NCI-H146 (cell line): ENCODE results near the gene RNF6.

ENCODE experiments used
- DNase-seq: peaks from one replicate; lab custom pipeline; 2025; lab: John Stamatoyannopoulos, UW

The RNF6 gene

DNA sequence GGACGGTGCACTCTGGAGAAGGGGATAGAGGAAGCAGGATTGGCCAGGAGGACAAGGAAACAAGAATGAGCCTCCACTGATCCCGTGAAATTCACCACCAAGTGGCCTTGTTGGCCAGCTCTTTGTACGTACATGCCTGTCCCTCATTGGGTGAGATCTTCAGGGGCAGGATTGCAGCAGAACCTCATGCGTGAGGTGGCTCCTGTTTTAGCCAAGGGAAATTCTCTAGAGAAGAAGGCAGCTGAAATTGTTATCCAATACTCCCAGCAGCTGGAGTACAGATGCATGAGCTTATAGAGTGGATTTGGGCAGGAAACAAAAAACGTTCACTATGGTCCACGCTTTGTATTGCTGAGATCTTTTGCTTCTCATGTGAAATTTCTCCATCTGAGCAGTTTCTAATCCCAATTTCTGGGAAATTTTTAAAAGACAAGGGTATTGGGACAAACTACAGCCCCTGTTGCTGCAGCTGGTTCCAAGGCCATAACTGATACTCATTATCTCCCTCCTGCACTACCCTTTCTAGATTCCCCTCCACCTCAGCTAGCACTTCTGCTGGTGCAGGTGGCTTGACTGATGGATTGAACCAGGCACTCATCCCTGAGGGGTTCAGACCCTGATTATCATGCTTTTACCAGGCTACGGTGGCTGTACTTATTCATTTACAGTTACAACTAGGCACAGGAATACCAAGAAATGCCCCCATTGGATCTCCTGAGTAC lies 3.9 kb upstream of the RNF6 start:
- DNase-seq, result no peak

DNA sequence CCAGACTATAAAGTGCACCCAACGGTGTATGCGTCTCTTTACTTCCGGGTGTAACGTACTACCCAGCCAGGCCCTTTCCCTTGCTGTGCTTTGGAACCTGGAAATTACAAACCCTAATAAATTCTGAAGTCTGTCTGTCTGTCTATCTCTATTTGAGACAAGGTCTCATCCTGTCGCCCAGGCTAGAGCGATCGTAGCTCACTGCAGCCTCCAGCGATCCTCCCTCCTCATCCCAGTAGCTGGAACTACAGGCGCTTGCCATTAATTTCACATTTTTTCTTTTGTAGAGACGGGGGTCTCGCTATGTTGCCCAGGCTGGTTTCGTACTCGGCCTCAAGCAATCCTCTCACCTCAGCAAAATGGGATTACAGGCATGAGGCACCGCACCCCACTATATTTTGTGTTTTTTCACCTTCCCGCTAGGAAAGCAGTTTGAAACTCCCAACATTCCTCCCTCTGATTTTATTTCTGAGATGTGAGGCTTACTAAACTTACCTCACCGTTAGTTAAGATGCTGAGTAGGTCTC lies 469 bp upstream of the RNF6 start:
- no peak for DNase-seq

DNA sequence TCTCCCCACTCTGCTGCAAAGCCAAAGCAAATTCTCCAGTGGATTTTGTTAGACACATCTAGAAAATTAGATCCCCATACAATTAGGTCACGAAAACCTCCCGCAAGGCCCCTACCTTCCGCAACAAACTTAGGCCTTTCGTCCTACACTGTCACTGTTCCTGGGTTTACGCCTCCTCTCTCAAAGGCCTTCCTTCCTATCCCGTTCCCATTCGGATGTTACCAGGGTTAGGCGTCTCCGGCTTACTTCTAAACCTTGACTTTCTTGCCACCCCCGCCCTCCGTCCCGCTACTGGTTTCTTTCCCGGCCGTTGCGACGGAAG lies 754 bp downstream of the RNF6 start:
- no peak for DNase-seq

GRCh38 chr13:26220575-26220974 lies 1.5 kb downstream of the RNF6 start:
- DNase-seq, result no peak

- no peak for DNase-seq
These were observed 2.4 kb downstream of the RNF6 start for GRCh38 chr13:26219726-26220125.

- DNase-seq, result no peak
These were observed 6.1 kb downstream of the RNF6 start for GRCh38 chr13:26216042-26216441.

DNA sequence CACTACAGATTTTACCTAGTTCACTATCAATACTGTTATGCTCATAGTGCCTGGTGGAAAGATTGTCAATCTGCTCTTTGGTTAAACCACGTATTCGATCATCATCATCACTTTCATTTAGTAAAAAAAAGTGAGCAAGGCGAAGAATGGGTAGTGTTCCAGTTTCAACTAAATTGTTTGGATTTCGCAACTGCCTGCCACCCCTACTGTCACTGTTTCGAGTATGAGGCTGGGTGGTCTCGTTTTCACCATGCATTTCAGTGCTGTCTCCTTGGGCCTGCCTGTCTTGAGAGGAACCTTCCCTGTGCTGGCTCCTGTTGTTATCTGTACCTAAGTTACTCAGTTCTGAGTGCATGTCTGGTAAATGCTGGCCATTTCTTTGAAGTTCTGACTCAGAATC lies 8.1 kb downstream of the RNF6 start:
- no peak for DNase-seq

- DNase-seq, result no peak
These were observed 8.8 kb downstream of the RNF6 start for GRCh38 chr13:26213345-26213744.

DNA sequence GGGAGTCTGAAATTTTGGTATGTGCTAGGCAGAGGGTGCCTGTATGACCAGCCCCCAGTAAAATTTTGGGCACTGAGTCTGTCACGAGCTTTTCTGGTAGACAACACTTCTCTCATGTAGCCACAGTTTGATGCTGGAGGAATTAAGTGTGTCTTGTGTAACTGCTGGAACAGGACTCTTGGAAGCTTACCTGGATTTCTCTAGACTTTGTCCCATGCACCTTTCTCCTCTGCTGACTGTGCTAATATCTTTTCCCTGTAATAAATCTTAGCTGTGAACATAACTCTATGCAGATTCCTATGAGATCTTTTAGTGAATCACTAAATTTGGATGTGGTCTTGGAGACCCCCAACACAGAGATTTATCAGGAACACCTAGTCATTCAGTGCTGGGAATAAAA lies 13.8 kb downstream of the RNF6 start:
- no peak for DNase-seq

DNA sequence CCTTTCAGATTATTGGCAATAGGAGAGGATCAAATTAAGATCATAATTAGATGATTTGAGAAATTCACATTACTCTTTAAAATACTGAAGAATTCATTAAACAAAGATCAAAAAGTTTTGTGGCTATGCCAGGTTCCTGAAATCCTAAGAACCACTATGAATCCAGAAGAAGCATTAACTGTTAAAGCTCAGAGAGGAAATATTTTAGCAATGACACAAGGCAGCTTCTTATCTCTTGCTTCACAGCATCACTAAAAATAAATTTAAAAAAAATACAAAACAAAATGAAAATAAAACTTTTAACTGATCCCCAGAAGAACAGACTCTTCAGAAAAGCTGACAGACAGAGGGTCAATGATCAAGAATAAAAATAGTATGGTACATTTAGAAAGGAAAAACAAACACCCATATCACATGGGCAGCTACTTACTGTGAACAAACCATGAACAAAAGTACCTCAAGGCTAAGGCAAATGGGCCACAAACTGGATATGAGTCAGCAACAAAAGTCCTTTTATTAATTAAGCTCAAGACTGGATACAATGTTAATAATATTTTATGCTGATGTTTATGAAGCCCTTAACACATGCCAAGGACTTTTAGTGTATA lies 19.6 kb downstream of the RNF6 start:
- DNase-seq, result no peak

- DNase-seq, result no peak
These were observed 21.3 kb downstream of the RNF6 start for GRCh38 chr13:26200811-26201210.

GRCh38 chr13:26198116-26198515 lies 24.0 kb downstream of the RNF6 start:
- no peak for DNase-seq

- no peak for DNase-seq
These were observed 24.8 kb downstream of the RNF6 start for GRCh38 chr13:26197298-26197697.

DNA sequence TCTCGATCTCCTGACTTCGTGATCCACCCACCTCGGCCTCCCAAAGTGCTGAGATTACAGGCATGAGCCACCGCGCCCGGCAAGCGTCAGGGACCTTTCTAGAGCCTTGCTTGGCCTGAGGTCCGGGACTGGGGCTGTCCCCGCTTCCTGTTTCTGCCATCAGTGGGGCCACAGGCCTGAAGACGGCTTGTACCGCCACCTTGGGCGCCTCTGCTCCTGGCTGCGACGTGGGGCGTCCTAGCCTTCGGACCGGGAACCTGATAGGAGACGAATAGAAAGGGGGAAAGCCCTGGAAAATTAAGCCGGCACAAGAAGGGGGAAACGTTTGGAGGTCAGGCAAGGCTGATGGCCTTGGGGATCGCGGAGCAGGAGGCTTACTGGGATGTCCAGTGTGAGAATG lies 35.1 kb downstream of the RNF6 start:
- DNase-seq, result peak; percentile 28

GRCh38 chr13:26186118-26186870 lies 35.8 kb downstream of the RNF6 start:
- peak; percentile 95 for DNase-seq

GRCh38 chr13:26185720-26186117 lies 36.4 kb downstream of the RNF6 start:
- DNase-seq, result no peak

DNA sequence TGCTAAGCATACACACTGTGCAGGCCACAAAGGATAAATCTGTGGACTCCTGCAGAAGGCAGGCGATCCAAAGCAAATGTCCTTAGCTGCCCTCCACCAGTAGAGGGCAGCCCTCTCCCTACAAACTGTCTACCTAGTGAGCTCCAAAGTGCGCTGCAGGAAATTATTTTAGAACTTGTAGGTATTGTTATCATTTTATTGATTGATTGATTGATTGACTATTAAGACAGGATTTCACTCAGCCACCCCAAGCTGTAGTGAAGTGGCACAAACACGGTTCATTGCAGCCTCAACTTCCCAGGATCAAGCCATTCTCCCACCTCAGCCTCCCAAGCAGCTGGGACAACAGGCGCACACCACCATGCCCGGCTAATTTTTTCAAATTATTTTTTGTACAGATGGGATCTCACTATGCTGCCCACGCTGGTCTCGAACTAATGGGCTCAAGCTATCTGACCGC lies 37.3 kb downstream of the RNF6 start:
- peak; percentile 67 for DNase-seq

DNA sequence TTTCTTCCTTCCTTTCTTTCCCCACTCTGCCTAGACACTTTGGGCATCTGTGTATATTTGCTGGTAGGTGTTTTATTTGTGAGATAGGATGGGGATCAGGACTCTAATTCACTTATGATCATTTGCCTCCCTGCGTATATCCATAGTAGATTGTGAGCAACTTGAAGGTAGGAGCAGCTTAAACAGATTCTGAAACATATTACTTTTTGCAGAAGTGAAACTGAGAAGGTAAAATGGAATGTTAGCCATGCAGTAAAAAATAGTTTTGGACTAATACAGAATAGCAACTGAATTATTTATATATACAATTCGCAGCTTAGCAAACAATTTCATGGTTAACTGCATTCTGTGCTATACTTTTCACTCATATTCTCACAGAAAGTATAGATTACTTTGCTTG lies 38.7 kb downstream of the RNF6 start:
- DNase-seq, result no peak

- DNase-seq, result no peak
These were observed 42.8 kb downstream of the RNF6 start for GRCh38 chr13:26179344-26179743.

- DNase-seq, result no peak
These were observed 53.3 kb downstream of the RNF6 start for GRCh38 chr13:26168835-26169234.

GRCh38 chr13:26168237-26168814 lies 53.8 kb downstream of the RNF6 start:
- DNase-seq, result no peak

GRCh38 chr13:26163812-26164211 lies 58.3 kb downstream of the RNF6 start:
- DNase-seq, result no peak
